Right ventricle myocardium inferior (tissue), 1 donor: ENCODE measurements around the gene AFAP1L2. TPM values are rescaled to one million over a fixed set of nuclear protein-coding genes. Genes with fewer than 3 reads are reported as not detected.

ENCODE experiments used
- ATAC-seq: fragments of 200-7000 bp; cut with Tn5 transposase; one replicate; pipeline ENCODE4 v1.9.1; 2020; ENCODE audit warnings: mild to moderate bottlenecking, moderate library complexity
- DNase-seq: peaks from one replicate; pipeline ENCODE4 v3.0.0; 2021; ENCODE audit errors: missing footprints
- intact Hi-C: fragments of 100-400 bp; cut with DNase I; formaldehyde crosslinking; loops from one replicate; pipeline ENCODE4 v1.11.0; 2022
- total RNA-seq: library from RNA; stranded (reverse); fragmentation: NEBNext Ultra II Directional; extraction: Animal tissue kit (Norgen Biotek cat#: 25700); gene quantifications from one replicate; pipeline ENCODE4 v1.2.1, GENCODE V29; 2021
- donor health status: DM: no; HTN: yes; CAD: no; lungs with severe emphysema.

The AFAP1L2 gene
- total RNA-seq, 1 donor from 2014 or later, result 5.7 TPM

GRCh38 chr10:114308531-114309363 lies 95.6 kb downstream of the AFAP1L2 start:
- ATAC-seq, result no peak
- intact Hi-C loops, result loop anchor here (10.0 kb wide), 2 partner anchors 476 to 516 kb away; partner anchors contain the start of gene FHIP2A
- DNase-seq, result no peak

- intact Hi-C loops, result loop anchor here (10.0 kb wide), 2 partner anchors 477 to 517 kb away; partner anchors contain the start of gene FHIP2A
- no peak for ATAC-seq
- no peak for DNase-seq
These were observed 96.6 kb downstream of the AFAP1L2 start for GRCh38 chr10:114307731-114308130.

- DNase-seq, result no peak
- intact Hi-C loops, result loop anchor here (10.0 kb wide), 2 partner anchors 478 to 518 kb away; partner anchors contain the start of gene FHIP2A
- ATAC-seq, result no peak
These were observed 98.0 kb downstream of the AFAP1L2 start for GRCh38 chr10:114306116-114306973.

- intact Hi-C loops, result loop anchor here (2.0 to 10.0 kb wide), 3 partner anchors 123 to 519 kb away; partner anchors contain the start of gene FHIP2A
- DNase-seq (no peak), ATAC-seq (no peak)
These were observed 98.8 kb downstream of the AFAP1L2 start for GRCh38 chr10:114305521-114305925.

GRCh38 chr10:114304571-114305421 lies 99.5 kb downstream of the AFAP1L2 start:
- intact Hi-C loops, result loop anchor here (2.0 to 10.0 kb wide), 4 partner anchors 124 to 520 kb away; partner anchors contain the start of gene FHIP2A
- DNase-seq (no peak), ATAC-seq (peak; percentile 66)

- peak; percentile 84 for ATAC-seq
- DNase-seq, result no peak
- intact Hi-C loops, result loop anchor here (2.0 to 10.0 kb wide), 4 partner anchors 125 to 521 kb away; partner anchors contain the start of gene FHIP2A
These were observed 100.2 kb downstream of the AFAP1L2 start for GRCh38 chr10:114304017-114304570.

- no peak for DNase-seq
These were observed 100.7 kb downstream of the AFAP1L2 start for GRCh38 chr10:114303556-114303955.

GRCh38 chr10:114301951-114302710 lies 102.2 kb downstream of the AFAP1L2 start:
- peak; percentile 29 for ATAC-seq
- intact Hi-C loops, result loop anchor here (5.0 to 10.0 kb wide), 3 partner anchors 235 to 523 kb away; partner anchors contain the start of gene FHIP2A
- peak; percentile 75 for DNase-seq

More at GRCh38 chr10:114303556-114303955, 100.7 kb downstream of the AFAP1L2 start:
- no peak for ATAC-seq
- intact Hi-C loops, result loop anchor here (5.0 to 10.0 kb wide), 3 partner anchors 234 to 521 kb away; partner anchors contain the start of gene FHIP2A

- ATAC-seq (no peak), DNase-seq (no peak)
- intact Hi-C loops, result loop anchor here (5.0 to 10.0 kb wide), 3 partner anchors 236 to 524 kb away; partner anchors contain the start of gene FHIP2A
These were observed 103.1 kb downstream of the AFAP1L2 start for GRCh38 chr10:114301177-114301576.

GRCh38 chr10:114300036-114300645 lies 104.2 kb downstream of the AFAP1L2 start:
- ATAC-seq, result no peak
- no peak for DNase-seq
- intact Hi-C loops, result loop anchor here (5.0 to 10.0 kb wide), 3 partner anchors 237 to 525 kb away; partner anchors contain the start of gene FHIP2A

- intact Hi-C loops, result no loop called here
- DNase-seq, result no peak
- no peak for ATAC-seq
These were observed 107.1 kb downstream of the AFAP1L2 start for GRCh38 chr10:114297136-114297705.

- intact Hi-C loops, result no loop called here
- ATAC-seq (no peak), DNase-seq (no peak)
These were observed 108.9 kb downstream of the AFAP1L2 start for GRCh38 chr10:114295393-114295792.

GRCh38 chr10:114294549-114294948 lies 109.8 kb downstream of the AFAP1L2 start:
- DNase-seq (no peak), ATAC-seq (no peak)
- intact Hi-C loops, result no loop called here

- no peak for DNase-seq
- intact Hi-C loops, result no loop called here
- no peak for ATAC-seq
These were observed 111.2 kb downstream of the AFAP1L2 start for GRCh38 chr10:114293075-114293474.

- DNase-seq (no peak), ATAC-seq (no peak)
- intact Hi-C loops, result no loop called here
These were observed 112.8 kb downstream of the AFAP1L2 start for GRCh38 chr10:114291516-114291915.

GRCh38 chr10:114291076-114291475 lies 113.2 kb downstream of the AFAP1L2 start:
- no peak for ATAC-seq
- intact Hi-C loops, result no loop called here
- DNase-seq, result no peak
